Hematopoietic multipotent progenitor cell treated with erythropoietin and hydrocortisone succinate and interleukin-3 and kit ligand, for 6 days (in vitro differentiated cells): ENCODE results near the gene PHTF1.
"Not testable (repeated sequence)": the region's sequence is repeated elsewhere in the genome, so short reads cannot be mapped to it uniquely, and the experiment has no call there.

Experiments used
- DNase-seq: peaks from one replicate; pipeline ENCODE4 v3.0.0-alpha.2; 2015

Gene PHTF1

DNA sequence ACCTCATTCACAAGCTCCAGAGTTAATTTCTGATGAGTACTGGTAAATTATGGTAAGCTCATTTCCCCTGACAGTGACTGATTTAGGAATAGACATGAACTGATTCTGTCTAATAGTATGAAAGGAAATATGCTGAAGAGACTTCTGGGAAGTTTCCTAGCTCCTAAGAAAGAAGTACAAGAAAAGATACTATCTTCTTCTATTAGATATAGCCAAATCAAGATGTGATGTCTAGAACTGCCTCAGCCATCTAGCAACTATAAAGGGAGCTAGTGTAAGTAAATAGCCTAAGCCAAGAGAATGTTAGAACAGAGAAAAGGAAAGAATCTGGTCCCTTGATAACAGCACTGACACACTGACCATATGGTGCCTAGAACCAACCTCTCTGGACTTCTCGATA is 10.7 kb upstream of the PHTF1 start:
- DNase-seq, result no peak

DNA sequence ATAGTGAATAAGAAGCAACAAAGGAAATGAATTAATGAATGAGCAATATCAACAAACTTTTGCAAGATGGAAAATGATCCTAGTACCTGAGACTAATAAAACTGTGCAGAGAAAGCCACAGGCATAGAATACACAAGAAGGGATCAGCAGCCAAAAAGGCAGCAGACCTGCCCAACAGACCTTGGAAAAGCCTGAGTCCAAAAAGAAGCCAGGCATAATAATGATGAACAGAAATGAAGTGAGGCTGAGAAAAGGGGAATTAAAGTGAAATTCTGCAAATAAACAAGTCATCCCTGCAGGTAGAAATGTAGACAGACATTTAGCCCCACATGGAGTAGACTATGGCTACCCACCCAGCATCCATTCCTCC is 10.3 kb upstream of the PHTF1 start:
- DNase-seq, result no peak

DNA sequence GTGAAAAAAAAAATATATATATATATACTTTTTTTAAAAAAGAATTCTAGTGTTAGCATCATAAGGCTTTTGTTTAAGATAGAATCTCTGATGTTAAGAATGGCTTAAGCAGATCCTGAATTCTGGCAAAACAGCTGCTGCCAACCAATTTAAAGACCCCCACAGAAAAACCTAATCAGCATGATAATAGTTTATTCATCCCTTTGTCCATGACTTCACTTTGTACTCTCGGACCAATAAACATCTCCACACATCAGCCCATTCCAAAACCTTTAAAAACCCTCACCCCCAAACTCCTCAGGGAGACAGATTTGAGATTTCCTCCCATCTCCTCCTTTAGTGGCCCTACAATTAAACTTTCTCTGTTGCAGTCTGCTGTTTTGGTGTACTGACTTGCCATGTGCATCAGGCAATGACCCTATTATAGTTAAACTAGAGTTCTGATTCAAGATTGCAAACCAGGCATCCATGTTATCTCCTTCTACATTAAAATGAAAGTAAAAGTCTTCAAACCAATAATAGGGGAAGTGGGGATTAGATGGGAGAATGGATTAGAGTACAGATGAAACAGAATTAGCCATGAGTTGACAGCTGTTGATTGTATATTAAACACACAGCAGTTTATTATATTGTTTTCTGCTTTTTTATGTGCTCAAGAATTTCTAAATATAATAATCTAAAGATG is 9.8 kb upstream of the PHTF1 start:
- no peak for DNase-seq

DNA sequence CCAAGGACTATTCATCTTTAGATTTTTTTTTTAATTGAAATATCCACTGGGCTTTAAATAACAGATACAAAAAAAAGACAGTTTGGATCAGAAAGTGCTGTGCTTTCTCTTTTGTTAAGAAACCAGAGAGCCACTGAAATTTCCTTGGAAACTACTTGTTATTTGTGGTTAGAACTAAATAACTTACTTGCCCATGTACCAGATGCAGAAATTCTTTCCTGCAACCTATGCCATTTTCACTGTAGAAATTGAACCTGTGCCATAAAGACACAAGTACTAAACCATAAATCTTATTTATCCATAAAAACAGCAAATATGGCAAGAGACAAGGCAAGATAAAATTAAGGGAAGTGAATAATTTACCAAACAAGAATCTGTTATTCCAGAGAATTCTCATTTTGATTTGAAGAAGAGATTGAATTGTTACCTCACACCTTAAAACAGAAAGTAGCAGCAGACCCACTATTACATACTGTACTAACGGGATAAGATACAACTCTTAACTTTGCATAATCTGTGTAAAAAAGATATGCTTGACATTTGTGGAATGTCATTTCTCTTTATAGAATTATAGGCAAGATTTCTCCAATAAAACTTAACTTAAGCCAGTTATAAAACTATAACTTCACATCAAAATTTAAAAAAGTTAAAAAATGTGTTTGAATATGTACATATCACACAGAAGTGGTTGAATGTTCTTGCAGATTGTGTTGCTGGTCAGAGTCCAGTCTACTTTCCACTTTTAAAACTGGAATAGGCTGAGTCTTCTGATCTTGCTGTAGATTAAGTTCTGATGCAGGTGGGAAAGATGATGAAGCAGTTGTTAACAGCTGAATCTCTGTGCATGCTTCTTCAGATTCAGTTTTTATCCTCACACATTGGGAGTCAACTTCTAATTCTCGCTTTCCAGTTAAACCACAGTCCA is 6.3 kb upstream of the PHTF1 start:
- no peak for DNase-seq

DNA sequence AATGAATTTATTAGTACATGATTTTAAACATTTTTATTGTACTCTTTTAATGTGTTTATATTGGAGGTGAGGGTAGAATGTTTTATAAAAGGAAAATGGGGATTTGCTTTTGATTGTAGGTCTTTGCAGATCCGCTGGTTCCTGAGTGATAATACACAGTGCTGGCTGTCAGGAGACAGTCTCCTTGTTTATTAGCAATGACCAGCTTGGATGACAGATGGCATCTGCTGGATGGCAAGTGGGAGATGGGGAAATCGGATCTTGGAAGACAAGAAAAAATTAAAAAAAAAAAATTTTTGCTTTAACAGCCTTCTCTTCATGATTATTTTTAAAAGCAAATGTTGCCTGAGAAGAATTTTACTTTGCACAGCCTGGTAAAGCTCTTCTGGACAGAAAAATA is 4.4 kb upstream of the PHTF1 start:
- DNase-seq, result no peak

DNA sequence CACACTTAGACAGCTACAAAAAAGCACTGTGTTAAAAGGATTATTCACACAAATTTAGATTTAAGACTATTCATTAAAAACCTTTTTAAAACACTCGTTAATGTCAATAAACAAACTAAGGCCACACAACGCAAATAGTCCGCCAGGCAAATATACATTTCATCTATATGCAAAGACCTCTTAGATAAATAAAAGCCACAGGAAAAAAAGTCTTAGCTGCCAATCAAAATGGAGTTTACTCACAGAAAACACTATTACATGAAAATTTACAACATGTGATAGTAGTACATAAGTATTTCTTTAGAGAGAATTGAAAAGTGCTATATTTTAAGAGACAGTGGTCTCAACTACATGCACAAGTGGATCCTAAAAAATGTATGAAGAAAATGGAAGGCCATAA is 2.7 kb upstream of the PHTF1 start:
- DNase-seq, result no peak

DNA sequence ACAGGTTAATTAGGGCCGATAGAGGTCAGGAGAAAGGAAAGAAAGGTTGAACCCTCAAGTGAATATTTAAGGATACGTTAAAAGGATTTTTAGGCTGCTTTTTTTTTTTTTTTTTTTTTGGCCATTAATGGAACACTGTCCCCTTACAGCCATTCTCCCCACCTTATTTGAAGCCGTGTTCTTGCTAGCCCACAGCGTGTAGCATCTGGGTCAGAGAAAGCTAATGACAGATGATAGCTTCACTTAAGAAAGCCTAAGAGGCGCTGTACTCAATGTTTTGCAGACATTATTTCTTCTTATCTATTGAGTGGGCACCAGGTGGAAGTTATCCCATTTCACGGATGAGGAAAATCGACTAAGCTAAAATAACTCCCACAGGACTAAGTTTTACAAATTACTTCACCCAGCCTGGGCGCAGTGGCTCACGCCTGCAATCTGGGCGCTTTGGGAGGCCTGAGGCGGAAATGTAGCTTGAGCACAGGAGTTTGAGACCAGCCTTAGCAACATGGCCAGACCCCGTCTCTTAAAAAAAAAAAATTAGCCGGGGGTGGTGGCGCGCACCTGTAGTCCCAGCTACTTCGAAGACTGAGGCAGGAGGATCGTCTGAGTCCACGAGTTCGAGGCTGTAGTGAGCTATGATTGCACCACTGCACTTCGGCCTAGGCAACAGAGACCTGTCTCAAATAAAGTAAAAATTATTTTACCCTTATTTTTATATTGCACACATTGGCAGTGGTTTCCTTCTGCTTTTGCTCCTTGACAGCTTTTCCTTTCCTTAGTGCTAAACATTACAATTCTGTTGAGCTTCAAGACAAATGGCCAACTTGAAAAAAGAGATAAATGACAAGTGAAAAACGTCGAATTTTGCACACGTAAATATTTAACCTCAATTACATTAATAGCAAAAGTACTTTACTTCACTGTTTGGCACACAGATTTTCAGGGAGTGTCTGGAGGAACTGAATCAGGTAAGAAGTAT is 1.1 kb upstream of the PHTF1 start:
- peak; percentile 53 for DNase-seq

DNA sequence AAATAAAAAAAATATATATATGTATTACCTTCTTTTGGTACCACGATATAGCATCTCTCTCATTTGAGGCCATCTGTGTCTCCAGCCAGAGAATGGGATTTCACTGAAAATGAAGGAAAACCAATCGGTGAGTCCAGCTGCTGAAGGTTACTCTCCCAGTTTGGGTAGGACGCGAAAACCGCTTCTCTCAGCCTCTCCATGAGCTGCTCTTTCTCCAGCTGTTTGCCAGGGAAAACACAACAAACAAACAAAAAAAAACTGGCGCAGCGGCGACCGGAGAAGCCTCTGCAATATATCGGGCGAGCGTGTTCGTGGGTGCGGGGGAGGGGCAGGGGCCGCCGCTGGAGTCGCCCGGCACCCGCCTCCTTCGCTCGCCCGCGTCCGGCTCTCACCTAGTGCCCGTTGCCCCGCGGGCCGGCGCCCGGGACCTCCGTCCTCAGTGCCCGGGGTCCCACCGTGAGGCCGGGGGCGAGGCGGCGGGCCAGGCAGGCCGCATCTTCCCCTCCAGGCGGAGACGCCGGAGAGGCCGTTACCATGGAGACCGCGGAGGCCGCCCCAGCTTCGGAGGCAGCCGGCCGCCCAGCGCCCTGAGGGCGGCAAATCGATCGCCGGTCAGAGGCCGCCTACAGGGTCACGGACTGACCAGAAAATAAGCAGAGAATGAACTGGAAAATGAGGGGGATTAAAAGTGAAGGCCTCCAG is 504 bp downstream of the PHTF1 start:
- peak; percentile 78 for DNase-seq

DNA sequence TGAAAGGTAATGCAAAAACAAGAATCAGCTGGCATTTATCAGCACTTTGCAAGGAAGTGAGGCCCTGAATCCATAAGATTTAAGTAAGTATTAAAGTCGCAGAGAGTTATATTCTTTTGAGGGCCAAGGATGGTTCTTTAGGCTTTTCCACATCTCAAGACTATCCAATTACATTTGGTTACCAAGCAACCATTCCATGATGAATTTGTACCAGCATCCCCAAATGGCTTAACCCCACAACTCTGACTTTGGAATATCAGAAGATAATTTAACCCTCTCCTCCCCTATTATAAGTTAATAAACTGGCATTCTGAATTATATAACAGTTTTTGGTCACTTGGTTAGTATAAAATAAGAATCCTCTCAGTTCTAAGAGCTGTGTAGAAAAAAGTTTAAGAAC is 2.8 kb downstream of the PHTF1 start:
- no peak for DNase-seq

DNA sequence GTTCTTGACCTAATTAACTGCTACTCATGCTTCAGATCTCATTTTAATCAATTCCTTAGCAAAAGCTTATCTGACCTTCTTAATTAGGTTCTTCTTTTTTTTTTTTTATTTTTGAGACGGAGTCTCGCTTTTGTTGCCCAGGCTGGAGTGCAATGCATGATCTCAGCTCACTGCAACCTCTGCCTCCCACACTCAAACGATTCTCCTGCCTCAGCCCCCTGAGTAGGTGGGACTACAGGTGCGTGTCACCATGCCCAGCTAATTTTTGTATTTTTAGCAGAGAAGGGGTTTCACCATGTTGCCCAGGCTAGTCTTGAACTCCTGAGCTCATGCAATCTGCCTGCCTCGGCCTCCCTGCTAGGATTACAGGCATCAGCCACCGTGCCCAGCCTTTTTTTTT is 6.0 kb downstream of the PHTF1 start:
- not testable (repeated sequence) for DNase-seq

DNA sequence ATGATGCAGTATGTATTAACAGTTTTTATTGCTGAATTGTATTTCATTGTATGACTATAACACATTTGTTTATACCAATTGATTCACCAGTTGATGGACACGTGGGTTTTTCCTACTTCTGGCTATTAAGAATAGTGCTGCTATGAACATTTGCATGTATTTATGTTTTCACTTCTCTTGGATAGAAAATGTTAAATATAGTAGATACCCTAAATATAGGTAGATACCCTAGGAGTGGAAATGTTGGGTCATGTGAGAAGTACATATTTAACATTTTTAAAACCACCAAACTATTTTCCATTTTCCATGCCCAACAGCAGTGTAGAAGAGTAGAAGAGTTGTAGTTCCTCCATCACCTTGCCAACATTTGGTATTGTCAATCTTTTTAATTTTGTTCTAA is 7.8 kb downstream of the PHTF1 start:
- no peak for DNase-seq

DNA sequence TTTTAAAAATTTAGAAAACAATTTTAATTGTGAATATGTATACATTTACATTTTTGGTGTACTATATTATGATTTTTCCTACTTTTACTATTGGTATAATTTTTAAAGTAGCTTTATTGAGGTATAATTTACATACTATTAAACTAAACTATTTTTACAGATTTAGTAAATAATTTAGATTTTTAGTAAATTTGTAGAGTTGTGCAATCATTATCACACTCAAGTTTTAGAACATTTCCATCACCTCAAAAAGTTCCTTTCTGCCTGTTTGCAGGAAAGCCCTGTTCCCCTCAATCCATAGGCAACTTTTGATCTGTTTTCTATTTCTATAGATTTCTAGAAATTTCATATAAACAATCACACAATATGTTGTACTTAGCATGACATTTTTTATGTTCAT is 8.2 kb downstream of the PHTF1 start:
- no peak for DNase-seq

DNA sequence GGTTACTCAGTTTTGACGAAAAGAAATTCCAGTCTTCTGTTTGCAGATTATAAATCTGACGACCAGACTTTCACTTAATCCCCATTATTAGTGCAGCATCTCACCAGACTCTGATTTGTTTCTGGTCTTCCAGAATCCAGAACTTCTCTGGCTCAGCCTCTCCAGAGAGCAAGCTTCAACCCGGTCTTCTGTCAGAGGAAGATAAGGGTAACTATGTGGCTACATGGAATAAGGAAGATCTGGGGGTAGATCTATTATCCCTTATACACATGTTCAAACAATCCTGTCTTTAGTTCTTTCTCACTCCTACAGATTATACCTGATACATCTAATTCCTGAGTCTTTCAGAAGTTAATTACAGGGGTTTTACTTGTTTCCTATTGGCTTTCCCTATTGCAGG is 9.9 kb downstream of the PHTF1 start:
- no peak for DNase-seq

DNA sequence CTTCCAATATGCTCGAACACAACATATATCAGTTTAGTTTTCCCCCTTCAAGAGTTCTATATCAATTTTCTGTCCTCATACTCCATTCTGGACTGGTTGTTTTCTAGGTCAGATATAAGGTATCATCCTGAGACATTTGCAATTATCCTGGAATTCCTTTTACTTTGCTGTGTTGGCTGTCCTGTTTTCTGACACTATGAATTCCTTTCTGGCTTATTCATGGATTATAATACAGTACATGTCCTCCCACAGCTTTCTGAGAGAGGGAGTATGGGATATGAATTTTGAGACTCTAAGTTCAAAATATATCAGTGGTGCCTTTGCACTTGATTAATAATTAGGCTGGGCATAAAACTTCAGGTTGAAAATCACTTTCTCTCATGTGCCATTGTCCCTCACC is 11.9 kb downstream of the PHTF1 start:
- DNase-seq, result no peak

DNA sequence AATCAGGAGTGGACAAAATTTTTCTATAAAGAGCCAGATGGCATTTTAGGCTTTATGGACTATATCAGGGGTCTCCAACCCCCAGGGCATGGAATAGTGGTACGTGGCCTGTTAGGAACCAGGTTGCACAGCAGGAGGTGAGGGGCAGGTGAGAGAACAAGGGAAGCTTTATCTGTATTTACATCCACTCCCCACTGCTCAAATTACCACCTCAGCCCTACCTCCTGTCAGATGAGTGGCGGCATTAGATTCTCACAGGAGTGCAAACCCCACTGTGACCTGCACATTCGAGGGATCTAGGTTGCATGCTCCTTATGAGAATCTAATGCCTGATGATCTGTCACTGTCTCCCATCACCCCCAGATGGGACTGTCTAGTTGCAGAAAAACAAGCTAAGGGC is 13.9 kb downstream of the PHTF1 start:
- no peak for DNase-seq

DNA sequence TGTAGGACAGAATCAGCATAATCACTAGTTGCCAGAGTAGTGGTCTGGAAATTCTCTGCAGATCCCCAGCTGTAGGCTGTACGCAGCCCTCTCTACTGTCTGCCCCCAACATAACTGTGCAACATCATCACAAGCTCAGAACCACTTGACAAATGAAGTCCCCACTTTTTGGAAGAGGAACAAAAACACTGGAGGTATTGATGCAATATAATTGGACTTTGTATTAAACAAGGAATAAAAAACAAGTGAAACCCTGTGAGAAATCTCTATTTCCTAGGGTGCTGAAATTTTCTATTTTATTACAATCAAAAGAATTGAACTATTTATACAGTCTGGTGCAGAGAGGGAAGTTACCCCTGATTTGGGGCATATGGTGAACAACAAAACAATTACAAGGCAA is 15.2 kb downstream of the PHTF1 start:
- no peak for DNase-seq

DNA sequence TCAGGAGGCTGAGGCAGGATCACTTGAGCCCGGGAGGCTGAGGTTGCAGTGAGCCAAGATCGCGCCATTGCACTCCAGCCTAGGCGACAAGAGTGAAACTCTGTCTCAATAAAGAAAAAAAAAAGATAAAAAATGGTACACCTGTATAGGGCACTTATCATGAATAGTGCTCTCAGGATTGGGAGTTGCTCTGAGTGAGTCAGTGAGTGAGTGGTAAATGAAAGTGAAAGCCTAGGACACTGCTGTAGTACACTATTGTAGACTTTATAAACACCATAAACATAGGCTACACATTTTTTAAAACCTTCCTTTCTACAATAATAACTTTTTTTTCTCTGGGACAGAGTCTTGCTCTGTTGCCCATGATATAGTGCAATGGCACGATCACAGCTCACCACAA is 16.8 kb downstream of the PHTF1 start:
- DNase-seq, result no peak

DNA sequence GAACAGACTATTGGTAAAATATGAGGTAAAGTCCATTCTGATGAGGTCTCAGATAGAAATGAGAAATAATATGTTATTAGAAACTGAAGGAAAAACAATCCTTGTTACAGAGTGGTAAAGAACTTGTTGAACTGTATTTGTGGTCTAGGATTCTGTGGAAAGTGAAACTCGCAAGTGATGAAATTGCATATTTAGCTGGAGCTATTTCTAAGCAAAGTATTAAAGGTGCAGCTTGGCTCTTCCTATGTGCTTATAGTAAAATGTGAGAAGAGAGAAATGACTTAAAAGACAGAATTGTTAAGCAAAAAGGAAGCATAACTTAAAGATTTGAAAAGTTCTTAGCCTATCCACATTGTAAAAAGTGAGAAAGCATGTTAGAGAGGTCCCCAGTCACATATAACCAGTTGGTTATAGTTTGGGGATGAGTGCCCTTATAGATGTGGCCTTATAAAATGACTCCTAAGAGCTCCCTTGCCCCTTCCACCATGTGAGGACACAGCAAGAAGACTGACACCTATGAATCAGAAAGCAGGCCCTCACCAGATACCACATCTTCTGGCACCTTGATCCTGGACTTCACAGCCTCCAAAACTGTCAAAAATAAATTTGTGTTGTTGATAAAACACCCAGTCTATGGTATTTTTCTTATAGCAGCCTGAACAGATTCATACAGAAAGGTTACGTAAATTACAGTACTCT is 24.8 kb downstream of the PHTF1 start:
- DNase-seq, result no peak

DNA sequence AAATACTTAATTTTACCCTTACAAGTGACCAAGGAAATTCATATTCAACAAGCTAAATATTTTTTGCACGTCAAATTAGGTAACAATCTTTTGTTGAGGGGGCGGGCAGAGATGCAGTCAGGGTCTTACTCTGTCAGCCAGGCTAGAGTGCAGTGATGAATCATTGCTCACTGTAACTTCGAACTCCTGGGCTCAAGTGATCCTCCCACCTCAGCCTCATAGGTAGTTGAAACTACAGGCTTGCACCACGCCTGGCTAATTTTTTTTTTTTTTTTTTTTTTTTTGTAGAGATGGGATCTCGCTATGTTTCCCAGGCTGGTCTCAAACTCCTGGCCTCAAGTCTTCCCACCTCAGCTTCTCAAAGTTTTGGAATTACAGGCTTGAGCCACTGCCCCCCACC is 26.5 kb downstream of the PHTF1 start:
- no peak for DNase-seq

DNA sequence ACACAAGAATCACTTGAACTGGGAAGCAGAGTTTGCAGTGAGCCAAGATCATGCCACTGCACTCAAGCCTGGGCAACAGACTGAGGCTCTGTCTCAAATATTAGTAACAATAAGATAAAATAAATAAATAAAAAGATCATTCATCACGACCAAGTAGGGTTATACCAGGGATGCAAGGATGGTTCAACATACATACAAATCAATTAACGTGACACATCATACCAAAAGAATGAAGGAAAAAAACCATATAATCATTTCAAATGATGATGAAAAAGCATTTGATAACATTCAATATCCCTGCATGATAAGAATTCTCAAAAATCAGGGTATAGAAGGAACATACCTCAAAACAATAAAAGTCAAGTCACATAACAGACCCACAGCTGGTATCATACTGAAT is 38.3 kb downstream of the PHTF1 start:
- DNase-seq, result no peak

DNA sequence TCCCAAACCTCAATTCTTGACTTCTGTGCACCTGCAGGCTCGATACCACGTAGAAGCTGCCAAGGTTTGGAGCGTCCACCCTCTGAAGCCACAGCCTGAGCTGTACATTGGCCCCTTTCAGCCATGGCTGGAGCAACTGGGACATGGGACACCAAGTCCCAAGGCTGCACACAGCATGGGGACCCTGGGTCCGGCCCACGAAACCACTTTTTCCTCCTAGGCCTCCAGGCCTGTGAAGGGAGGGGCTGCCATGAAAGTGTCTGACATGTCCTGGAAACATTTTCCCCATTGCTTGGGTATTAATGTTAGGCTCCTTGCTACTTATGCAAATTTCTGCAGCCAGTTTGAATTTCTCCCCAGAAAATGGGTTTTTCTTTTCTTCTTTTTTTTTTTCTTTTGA is 40.7 kb downstream of the PHTF1 start:
- DNase-seq, result not testable (repeated sequence)

DNA sequence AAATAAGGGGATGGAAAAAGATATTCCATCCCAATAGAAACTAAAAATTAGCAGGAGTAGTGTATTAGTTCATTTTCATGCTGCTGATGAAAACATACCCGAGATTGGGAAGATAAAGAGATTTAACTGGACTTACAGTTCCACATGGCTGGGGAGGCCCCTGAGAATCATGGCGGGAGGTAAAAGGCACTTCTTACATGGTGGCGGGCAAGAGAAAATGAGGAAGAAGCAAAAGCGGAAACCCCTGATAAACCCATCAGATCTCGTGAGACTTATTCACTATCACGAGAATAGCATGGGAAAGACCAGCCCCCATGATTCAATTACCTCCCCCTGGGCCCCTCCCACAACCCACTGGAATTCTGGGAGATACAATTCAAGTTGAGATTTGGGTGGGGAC is 41.8 kb downstream of the PHTF1 start:
- DNase-seq, result not testable (repeated sequence)
